NCI-H2227 treated with DMSO at 0.1 percent for 48 hours (cell line): ENCODE results near the gene DIS3L2.

Source experiments
- DNase-seq: peaks from one replicate; lab custom pipeline; 2025; lab: John Stamatoyannopoulos, UW

DIS3L2 gene

DNA sequence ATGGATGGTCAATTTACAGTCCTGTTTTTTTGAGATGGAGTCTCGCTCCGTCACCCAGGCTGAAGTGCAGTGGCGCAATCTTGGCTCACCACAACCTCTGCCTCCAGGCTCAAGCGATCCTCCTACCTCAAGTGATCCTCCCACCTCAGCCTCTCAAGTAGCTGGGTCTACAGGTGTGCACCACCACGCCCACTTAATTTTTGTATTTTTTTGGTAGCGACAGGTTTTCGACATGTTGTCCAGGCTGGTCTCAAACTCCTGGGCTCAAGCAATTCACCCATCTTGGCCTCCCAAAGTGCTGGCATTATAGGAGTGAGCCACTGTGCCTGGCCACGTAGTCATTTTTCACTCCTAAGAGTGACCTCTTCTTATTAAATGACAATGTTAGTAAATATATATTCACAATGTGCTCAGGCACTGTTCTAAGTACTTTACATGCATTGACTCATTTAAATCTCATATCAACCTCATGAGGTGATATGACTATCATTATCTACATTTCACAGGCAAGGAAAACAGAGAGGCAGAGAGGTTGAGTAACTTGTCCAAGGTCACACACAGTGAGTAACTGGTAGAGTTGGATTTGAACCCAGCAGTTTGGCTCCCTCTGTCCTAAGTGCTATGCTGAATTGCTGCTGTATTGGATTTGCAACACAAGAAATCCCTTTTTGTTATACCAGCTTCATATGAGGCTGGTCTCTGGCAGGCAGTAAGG lies 5.6 kb upstream of the DIS3L2 start:
- no peak for DNase-seq

DNA sequence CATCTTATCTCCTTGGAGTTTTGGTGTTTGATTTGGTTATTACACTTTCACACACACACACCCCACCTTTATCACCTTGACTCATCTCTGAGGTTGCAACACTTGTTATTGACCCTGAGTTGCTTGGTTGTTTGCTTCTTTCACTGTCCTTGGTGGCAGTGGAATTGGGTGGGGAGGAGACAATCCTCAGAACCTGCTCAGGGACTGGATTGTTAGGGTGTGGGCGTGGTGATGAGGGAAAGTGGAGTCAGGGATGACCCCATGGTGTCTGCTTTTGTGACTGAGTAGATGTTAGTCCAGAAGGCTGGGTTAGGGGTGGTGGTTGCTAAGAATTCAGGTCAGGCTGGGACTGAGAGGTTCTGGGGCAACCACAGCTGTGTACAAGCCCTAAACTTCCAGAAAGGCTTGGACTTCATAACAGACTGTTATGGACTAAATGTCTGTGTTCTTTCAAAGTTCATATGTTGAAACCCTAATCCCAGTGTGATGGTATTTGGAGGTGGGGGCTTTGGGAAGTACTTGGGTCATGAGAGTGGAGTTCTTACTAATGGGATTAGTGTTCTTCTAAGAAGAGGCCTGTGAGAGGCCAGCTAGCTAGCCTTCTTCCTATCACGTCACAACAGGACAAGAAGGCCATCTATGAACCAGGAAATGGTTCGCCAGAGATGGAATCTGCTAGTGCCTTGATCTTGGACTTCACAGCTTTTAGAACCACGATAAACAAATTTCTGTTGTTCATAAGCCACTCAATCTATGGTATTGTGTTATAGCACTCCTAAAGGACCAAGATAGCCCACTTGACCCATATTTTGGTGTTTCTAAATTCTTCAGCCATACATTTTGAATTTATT lies 3.4 kb upstream of the DIS3L2 start:
- DNase-seq: no peak

DNA sequence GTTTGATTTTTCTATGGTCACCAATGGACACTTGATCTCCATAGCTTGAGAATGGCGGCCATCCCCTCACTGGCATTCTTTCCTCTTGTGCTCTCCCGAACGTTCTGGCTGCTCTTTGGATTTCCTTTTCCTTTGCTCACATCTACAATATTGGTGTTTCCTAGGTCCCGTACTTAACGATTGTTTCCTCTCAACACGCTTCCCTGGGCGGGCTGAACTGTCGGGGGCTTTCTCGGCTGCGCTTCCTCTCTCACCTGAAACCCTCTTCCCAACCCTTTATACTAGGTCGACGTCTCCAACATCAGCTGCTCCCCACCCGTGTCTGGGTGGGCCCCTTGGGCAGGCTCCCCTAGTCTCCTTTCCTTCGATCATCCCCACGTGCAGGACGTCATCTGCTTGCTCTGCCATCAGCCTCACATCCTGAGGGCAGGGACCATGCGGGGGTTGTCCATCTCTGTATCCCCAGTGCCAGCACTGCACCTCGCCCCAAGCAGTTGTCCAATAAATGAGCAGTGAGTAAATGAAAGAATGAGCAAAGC lies 634 bp upstream of the DIS3L2 start:
- no peak for DNase-seq

DNA sequence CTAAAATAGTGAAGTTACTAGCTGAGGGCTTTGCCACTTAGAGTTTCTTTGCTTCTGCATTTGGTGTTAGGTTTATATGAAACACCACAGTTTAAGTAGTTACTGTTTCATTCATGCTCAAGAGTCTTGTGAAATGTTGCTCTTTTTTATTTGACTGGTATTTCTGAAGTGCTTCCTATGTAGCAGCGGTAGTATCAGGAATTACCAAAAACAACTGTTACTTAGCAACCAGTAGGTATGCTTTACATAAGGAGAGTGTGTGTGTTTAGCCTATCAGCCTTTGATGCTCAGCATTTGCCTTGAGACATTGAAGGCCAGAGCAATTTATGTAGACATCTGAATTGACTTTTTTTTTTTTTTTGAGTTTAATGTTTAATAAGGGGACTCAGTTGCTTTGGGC lies 3.6 kb downstream of the DIS3L2 start:
- DNase-seq: peak; percentile 26

DNA sequence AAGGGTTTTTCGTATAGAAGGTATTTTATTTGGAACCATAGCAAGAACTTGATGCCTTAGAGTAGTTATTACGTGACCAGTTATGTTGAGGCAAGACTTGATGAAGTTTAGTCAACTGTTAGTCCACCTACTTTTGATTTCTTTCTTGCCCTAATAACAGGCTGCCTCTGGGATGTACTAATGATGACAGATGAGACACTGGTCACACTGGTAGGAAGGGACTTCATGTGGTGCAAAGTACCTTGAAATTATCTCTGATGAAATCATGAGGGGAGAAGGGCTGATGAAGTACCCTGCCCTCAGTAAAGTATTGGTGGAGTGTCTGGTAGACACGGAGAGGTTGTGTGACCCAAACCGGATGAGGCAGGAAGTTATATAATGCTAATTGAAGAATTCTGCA lies 5.4 kb downstream of the DIS3L2 start:
- DNase-seq: peak; percentile 23

DNA sequence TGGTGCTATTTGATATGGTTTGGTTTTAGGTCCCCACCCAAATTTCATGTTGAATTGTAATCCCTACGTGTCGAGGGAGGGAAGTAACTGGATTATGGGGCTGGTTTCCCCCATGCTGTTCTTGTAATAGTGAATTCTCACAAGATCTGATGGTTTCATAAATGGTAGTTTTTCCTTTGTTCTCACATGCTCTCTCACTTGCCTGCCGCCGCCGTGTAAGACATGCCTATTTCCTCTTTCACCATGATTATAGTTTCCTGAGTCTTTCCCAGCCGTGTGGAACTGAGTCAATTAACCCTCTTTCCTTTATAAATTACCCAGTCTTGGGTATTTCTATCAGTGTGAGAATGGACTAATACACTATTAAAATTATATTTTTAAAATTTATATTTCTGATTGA lies 7.3 kb downstream of the DIS3L2 start:
- DNase-seq: no peak

DNA sequence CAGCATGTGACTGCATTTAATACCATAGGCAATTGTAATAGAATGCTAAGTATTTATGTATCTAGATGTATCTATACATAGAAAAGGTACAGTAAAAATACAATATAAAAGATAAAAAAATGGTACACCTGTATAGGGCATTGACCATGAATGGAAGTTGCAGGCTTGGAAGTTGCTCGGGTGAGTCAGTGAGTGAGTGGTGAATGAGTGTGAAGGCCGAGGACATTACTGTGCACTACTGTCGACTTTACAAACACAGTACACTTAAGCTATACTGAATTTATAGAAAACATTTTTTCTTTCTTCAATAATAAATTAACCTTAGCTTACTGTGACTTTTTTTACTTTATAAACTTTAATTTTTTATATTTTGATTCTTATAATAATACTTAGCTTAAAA lies 8.9 kb downstream of the DIS3L2 start:
- DNase-seq: no peak

DNA sequence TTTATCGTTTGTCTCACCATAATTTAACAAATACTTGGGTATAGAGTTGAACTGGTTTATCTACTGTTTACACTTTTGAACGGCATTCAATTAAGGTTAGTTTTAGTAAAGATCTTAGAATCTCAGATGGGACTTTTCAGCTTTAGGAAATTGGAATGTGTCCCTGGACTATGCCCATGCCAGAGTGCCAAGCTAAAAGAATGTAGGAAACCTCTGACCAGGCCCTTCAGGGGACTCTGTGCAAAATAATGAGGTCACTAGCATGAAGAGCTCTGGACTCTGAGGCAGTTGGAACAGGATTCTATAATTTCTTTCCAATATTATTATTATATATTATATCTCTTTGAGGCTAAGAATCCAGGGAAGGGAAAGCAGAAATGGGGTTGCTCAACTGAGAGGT lies 13.5 kb downstream of the DIS3L2 start:
- DNase-seq: no peak

DNA sequence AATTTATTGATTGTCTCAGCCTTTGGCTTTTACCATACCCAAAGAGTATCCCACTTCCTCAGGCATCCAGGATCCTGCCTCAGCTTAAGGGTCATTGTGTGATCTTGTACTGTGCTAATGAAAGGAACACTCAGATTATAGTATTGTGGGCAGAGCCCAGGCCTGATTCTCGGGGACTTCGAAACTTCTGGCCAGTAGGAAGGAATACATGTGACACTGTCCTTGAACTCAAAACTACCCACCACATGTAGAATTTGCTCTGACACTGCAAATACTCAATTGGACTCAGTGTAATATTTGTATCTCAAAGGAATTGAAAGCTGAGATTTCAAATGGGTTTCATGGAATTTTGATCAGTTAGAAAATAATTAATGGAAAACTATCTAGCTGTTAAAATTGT lies 15.9 kb downstream of the DIS3L2 start:
- no peak for DNase-seq

DNA sequence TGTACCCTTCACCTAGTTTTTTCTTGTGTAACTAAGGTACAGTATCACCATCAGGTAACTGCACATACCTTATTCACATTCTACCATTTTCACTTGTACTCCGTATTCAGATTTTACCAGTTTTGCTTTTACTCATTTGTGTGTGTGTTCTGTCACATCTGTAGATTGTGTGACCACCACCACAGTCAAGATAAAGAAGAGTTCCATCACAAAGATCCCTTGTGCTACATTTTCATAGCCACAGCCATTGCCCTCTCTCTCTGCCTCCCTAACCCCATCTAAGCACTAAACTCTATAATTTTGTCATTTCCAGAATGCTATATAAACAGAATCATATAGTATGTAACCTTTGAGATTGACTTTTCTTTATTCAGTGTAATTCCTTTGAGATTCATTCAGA lies 23.5 kb downstream of the DIS3L2 start:
- DNase-seq: no peak

DNA sequence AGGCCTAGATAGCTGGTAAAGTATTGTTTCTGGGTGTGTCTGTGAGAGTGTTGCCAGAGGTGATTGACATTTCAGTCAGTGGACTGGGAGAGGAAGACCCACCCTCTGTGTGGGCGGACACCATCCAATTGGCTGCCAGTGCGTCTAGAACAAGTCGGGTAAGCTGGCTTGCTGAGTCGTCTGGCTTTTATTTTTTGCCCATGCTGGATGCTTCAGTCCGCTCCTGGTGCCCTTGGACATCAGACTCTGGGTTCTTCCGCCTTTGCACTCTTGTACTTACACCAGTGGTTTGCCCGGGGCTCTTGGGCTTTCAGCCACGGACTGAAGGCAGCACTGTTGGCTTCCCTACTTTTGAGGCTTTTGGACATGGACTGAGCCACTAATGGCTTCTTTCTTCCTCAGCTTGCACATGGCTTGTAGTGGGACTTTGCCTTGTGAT lies 24.3 kb downstream of the DIS3L2 start:
- peak; percentile 10 for DNase-seq

DNA sequence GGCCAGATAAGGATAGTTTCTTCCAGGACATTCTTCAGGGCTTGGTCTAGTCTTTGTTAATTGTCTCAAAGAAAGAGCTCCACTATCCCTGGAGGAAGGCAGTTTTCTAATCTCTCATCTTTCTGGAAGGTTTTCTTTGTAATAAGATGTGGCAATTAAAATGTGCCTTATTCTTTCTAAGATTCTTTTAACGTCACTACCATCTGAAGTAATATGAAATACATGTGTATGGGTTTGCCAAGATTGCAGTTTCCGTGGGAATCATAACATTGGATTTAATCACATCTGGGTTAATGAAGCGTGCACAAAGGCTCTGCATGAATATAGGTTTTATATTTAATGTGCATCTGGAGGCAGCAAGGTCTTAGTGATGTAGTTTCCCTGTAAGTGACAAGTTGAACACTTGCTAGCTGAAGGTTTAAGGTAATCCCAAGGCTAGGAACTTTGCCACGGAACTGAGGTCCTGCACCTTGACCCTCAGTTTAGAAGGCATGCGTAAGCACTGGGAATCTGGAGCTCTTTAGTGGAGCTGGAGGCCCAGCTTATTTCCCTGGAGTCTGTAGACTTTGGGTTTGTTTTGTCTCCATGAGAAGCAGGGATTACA lies 25.7 kb downstream of the DIS3L2 start:
- no peak for DNase-seq

DNA sequence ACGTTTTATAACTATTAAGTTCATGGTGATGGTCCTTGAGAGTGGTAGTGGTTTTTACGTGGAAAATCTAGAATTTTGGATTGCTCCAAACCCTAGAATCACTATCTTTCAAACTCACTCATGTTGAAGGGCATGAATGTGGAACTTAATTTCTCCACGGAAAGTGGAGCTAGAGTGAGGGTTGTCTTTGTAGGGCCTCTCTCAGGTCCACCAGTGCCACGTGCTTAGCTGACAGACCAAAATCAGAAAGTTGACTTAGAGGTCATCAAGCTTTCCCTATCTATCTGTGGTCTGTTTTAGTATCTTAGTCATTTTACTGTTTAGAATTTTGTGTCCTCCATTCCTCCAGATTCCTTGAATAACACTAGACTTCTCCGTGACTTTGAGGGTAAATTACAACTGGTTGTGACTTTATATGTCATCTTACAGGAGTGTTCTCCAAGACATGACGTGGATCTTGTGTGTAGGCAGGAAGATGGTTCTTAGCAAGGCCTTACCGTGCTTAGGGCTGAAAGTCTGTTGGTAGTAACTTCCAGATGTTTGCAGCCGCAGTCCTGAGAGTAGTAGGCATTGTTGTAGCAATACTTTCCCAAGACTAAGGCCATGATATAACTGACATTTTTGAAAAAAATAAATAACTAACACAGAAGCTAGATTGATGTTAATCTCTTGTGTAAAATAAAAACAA lies 26.8 kb downstream of the DIS3L2 start:
- DNase-seq: no peak

DNA sequence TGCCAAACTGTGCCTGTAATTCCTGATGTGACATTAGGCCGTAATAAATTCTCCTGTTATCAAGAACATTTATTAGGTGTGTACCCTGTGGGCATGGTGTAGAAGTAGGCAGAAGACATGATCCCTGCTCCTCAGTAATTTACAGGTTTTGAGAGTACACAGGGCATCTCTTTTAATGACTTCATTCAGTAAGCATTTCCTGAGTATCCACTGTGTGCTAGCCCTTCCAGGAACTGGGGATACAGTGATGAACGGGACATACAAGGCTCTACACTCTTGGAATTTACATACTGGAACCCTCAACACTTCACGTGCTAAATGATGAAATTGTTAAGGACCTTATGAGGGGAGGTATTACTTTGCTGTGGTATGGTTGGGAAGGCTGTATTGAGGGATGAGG lies 30.2 kb downstream of the DIS3L2 start:
- no peak for DNase-seq

DNA sequence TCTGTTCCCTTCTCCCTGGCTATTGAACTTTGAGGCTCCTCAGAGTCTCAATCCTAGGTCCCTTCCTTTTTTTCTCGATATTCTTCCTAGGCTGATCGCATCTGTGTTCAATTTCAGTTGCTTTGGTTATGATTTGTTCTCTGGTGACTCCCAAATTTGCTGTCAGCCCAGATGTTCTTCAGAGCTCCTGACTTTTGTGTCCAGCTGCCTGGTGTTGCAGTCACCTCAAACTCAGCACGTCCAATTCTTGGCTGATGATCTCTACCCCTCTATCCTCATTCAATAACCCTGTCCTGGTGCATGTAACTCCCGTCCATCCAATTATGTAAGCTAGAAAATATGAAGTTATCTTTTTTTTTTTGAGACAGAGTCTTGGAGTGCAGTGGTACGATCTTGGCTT lies 31.4 kb downstream of the DIS3L2 start:
- no peak for DNase-seq

DNA sequence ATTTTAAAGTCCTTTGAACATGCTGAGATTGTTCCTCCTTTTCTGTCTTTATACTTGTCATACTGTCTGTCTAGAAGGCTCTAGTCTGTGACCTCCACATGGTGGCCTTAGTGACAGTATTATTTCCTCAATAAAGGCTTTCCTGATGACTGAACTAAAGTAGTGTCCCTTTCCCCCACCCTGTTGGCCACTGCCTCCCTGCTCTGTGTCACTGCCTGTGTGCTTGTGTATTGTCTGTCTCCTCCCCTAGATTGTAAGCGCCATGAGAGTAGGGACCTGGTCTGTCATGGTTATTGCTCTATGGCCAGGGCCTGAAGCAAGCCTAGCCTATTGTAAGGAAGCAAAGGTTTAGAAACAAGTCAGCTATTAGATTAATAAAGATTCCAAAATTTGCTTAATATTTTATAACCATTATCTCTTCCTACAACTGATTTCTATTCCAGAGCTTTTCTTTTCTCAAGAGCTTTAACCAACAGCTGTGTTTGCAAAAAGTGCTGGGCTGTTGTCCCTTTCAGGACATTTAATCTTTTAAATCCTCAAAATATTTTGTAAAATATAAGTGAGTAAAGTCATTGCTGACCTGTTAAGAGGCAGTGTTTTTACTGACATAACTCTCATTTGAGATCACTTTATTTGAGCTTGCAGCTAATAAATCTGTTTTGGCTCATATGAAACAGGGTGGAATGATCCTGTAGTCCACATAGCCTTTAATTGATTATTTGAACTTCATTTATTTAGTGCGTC lies 35.5 kb downstream of the DIS3L2 start:
- no peak for DNase-seq

DNA sequence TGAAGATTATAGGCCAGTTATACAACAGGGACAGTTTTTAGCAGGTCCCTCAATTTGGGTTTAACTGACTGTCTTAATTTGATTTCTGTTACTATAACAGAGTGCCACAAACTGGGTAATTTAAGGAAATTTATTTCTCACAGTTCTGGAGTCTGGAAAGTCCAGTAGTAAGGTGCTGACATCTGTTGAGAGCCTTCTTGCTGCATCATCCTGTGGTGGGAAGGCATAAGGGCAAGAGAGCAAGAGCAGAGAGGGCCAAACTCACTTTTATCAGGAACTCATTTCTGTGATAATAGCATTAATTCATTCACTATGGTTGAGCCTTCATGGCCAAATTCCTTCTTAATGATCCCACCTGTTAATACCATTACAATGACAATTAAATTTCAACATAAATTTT lies 36.5 kb downstream of the DIS3L2 start:
- no peak for DNase-seq

DNA sequence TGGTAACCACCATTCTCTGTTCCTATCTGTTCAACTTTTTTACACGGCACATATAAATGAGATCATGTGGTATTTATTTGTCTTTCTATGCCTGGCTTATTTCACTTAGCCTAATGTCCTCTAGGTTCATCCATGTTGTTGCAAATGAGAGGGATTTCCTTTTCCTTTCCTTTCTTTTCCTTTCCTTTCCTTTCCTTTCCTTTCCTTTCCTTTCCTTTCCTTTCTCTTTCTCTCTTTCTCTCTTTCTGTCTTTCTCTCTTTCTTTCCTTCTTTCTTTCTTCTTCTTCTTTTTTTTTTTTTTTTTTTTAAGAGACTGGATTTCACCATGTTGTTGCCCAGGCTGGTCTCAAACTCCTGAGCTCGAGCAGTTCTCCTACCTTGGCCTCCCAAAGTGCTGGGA lies 38.9 kb downstream of the DIS3L2 start:
- DNase-seq: no peak

DNA sequence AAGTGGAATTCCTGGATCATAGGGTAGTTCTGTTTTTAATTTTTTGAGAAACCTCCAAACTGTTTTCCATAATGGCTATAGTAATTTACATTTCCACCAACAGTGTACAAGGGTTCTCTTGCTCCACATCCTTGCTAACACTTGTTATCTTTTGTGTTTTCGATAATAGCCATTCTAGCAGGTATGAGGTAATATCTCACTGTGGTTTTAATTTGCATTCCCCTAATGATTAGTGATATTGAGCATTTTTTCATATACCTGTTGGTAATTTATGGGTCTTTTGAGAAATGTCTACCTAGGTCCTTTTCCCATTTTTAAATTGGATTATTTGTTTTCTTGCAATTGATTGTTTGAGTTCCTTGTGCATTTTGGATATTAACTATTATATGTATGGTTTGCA lies 39.6 kb downstream of the DIS3L2 start:
- no peak for DNase-seq

DNA sequence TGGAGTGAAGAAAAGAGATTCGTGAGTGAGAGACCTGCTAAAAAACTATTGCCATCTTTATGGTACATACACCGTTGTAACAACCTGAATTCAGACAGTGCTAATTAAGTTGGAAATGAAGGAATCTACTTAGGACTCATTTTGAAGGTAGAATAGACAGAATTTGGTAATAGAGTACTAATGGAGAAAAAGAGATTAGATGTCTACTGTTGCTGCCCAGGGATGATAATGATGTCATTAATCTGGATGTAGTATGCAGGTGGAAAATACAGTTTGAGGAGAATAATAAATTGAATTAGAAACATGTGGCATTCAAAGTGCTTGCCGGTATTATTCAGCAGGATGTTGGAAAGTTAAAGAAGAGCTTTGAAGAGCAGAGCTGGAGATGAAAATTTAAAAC lies 44.7 kb downstream of the DIS3L2 start:
- no peak for DNase-seq

DNA sequence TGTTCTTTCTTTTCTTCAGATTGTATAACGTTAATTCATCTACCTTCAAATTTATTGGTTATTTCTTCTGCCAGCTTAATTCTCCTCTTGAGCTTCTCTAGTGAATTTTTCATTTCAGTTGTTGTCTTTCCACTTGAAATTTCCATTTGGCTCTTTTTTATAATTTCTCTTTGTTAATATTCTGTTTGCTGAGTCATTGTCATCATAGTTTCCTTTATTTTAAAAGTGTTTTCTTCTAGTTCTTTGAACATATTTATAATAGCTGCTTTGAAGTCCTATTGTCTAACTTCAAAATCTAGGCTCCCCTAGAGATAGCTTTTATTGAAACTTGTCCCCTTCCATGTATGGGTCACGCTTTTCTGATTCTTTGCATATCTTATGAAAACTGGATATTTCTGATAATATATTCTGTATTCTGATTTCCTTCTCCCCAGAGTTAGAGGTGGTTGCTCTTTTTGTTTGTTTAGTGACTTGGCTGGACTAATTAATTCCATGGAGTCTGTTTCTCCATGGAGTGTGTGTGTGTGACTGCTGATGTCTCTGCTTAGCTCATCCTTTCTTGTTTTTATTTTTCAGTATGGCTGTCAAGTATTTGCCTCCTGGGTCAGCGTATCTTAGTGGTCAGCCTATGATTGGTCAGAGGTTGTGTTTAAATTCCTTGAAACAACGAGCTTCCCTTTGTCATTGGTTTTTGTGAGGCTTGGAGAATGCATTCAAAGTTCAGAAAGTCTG lies 47.6 kb downstream of the DIS3L2 start:
- no peak for DNase-seq
